CD4-positive, alpha-beta T cell (primary cell): ENCODE results near the gene CABP1. TPM values are rescaled to one million over a fixed set of nuclear protein-coding genes. Genes with fewer than 3 reads are reported as not detected.

Source experiments
- ATAC-seq: fragments of 200-7000 bp; cut with Tn5 transposase; one replicate; pipeline ENCODE4 v1.10.0; 2022; ENCODE audit warnings: mild to moderate bottlenecking; ENCODE audit not compliant: poor library complexity
- CTCF ChIA-PET: fragments of 350-600 bp; sonication (Branson Sonifier 250); formaldehyde crosslinking; loops from one replicate; lab custom pipeline; 2021; ENCODE audit warnings: antibody characterized with exemption, inconsistent platforms; lab: Charles Lee
- POLR2A ChIA-PET: fragments of 350-600 bp; sonication (Branson Sonifier 250); formaldehyde crosslinking; loops from one replicate; lab custom pipeline; 2021; ENCODE audit warnings: antibody characterized with exemption, inconsistent platforms; lab: Charles Lee
- DNase-seq, 14 experiments: peaks; one replicate each; pipeline ENCODE4 v3.0.0-alpha.2; 2013 to 2020; ENCODE audit warnings: mixed read lengths in 2 of 14
- H3K27ac ChIP-seq, 2 donors: one replicate each; pipeline versions ENCODE4 v1.5.1 to v1.7.0; 2013; ENCODE audit warnings: low read length in 2 of 2, low read depth in 1 of 2, mild to moderate bottlenecking in 1 of 2
- H3K27me3 ChIP-seq, 2 experiments: 1 replicate in 1 of 2; 2 replicates in 1 of 2; pipeline versions ENCODE4 v1.6.1 to v1.7.0; 2013; ENCODE audit warnings: low read length in 2 of 2, control low read depth in 1 of 2, mild to moderate bottlenecking in 1 of 2, moderate library complexity in 1 of 2; ENCODE audit not compliant: insufficient read depth in 2 of 2, control insufficient read depth in 1 of 2
- H3K36me3 ChIP-seq: one replicate; pipeline ENCODE4 v1.6.1; 2013; ENCODE audit warnings: low read length, control low read depth; ENCODE audit not compliant: insufficient read depth
- H3K4me1 ChIP-seq: one replicate; pipeline ENCODE4 v1.6.1; 2013; ENCODE audit warnings: low read length, control low read depth; ENCODE audit not compliant: insufficient read depth
- H3K4me3 ChIP-seq: one replicate; pipeline ENCODE4 v1.5.1; 2013; ENCODE audit warnings: mild to moderate bottlenecking, low read length, moderate library complexity
- H3K9me3 ChIP-seq, 2 experiments: 1 replicate in 1 of 2; 2 replicates in 1 of 2; pipeline versions ENCODE4 v1.6.1 to v1.7.0; 2013; ENCODE audit warnings: low read length in 2 of 2, mild to moderate bottlenecking in 2 of 2, control low read depth in 1 of 2, moderate library complexity in 1 of 2; ENCODE audit not compliant: control insufficient read depth in 1 of 2, insufficient read depth in 1 of 2
- H3K27ac Mint-ChIP-seq: one replicate; pipeline ENCODE4 v1.8.0; 2020; ENCODE audit warnings: mixed read lengths
- H3K27me3 Mint-ChIP-seq: one replicate; pipeline ENCODE4 v1.8.0; 2021; ENCODE audit warnings: mixed read lengths
- H3K36me3 Mint-ChIP-seq: one replicate; pipeline ENCODE4 v1.8.0; 2021; ENCODE audit warnings: low read depth, mixed read lengths
- H3K4me1 Mint-ChIP-seq: one replicate; pipeline ENCODE4 v1.8.0; 2021; ENCODE audit warnings: low read depth, mixed read lengths
- H3K4me3 Mint-ChIP-seq: one replicate; pipeline ENCODE4 v1.8.0; 2020; ENCODE audit warnings: mild to moderate bottlenecking, mixed read lengths
- H3K9me3 Mint-ChIP-seq: one replicate; pipeline ENCODE4 v1.8.0; 2020; ENCODE audit warnings: mixed read lengths
- CTCF ChIP-seq: fragments of 200-600 bp; IDR thresholded peaks from one replicate; pipeline ENCODE4 v1.8.0; 2022; ENCODE audit warnings: antibody characterized with exemption, mild to moderate bottlenecking
- intact Hi-C, 2 experiments: fragments of 100-400 bp; cut with DNase I in 1 of 2; cut with micrococcal nuclease in 1 of 2; formaldehyde crosslinking; loops; one replicate each; pipeline versions ENCODE4 v1.15.1 to v1.9.0; 2023 to 2025; cut with DNase I, micrococcal nuclease
- polyA plus RNA-seq, 2 donors: library from polyadenylated mRNA; unstranded; fragments of 120-200 nt; gene quantifications; one replicate each; pipeline ENCODE4 v1.2.1, GENCODE V29; 2013
- total RNA-seq, 174 experiments: library from RNA in 2 of 174; stranded (reverse) in 2 of 174; gene quantifications; one replicate each; pipeline ENCODE4 v1.2.3 and lab custom pipeline; 2021 to 2026

CABP1 gene
- total RNA-seq (under 1 TPM in 1 of 2 experiments, not detected in 1; 0.11 TPM), total RNA-seq (lab: John Stamatoyannopoulos, UW) (0 to 1.1 (median 0) reads per million in 172 experiments)
- 0.08 TPM for polyA plus RNA-seq (2013, experiment 1 of 2)
- 0.03 TPM for polyA plus RNA-seq (2013, experiment 2 of 2)

DNA sequence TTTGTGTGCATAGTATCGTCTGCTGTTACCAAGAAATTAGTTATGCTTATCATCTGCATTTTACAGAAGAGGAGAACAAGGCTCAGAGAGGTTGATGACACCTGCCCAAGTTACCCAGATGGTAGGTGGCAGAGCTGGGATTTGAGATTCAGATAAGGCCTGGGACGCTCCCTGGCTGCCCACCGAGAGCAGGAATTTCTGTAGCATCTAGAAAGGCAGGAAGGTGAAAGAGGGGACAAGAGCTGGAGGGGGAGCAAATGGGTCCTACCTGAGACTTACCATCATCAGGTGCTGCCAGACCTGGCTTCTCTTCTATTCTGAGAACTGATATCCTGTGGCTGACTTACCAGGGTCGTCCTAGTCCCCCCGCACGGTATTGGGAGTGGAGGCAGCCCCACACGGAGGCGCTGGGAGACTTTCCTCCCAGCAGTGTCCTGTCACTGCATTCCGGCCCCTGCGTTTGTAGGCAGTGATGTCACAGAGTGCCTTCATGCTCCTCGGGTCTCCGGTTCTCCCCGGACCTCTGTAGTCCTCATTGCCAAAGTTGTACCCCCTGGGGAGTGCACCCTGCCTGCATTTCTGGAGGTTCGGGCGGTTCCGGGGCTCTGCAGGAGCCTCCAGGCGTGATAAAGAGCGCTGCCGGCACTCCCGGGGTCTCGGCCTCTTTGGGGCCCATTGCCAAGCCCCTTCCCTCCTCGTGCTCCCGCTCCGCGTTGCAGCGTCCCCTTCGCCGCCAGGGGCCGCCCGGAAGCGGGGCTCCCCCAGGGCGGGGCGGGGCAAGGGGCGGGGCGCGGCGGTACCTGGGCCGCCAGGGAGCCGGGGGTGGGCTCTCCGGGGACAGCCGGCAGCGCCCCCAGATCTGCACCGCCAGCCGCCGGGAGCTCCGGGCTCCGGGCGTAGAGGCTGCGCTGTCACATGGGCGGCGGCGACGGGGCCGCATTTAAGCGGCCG lies at the start of gene CABP1:
Gene CABP1, plus strand, starts transcription at position 856 of the 951 bp plus-strand sequence. Its CDS starts 60 bp downstream, at position 916.
- intact Hi-C loops: loop anchor here in 1 of 2 experiments (10.0 kb wide), 1 partner anchor 315 kb away; the partner anchor contains the start of gene PLA2G1B
- DNase-seq: peak; percentile 34 to 83 (median 64)
- Mint-ChIP-seq H3K9me3 (no peaks in the 10 kb centered on the region), H3K36me3 (no peaks in the 10 kb centered on the region), H3K4me3 (peak within 1 kb of the TSS; percentile 84), H3K27me3 (peaks cover 48% of the 10 kb centered on the region), H3K27ac (no peak within 1 kb of the TSS), H3K4me1 (peaks cover 6% of the 10 kb centered on the region)
- peak; percentile 79 for ATAC-seq
- peak within 1 kb of the TSS; percentile 31 for H3K4me3 ChIP-seq
- H3K4me1 ChIP-seq: peaks cover 12% of the 10 kb centered on the region
- peaks cover 0 to 5% of the 10 kb centered on the region in 2 experiments for H3K9me3 ChIP-seq
- peak; percentile 44 for TF ChIP-seq CTCF
- H3K27ac ChIP-seq: no peak within 1 kb of the TSS
- ChIA-PET POLR2A (interaction anchor here (0.8 kb wide), 1 partner anchor 59 kb away, joined by 3 read pairs; the partner anchor contains the start of gene POP5), CTCF (interaction anchor here (1.0 to 1.9 kb wide), 2 partner anchors 9 to 75 kb away, joined by 3 to 7 read pairs; no protein-coding TSS in a partner anchor)
- peaks cover 45 to 46% of the 10 kb centered on the region in 2 experiments for H3K27me3 ChIP-seq
- H3K36me3 ChIP-seq: no peaks in the 10 kb centered on the region

GRCh38 chr12:120590741-120591407 lies 49.6 kb upstream of the CABP1 start:
- Histone ChIP-seq H3K4me3 (no peak overlapping the region), H3K36me3 (no peaks in the 10 kb centered on the region), H3K9me3 (no peaks in the 10 kb centered on the region), H3K27me3 (no peaks in the 10 kb centered on the region), H3K4me1 (no peaks in the 10 kb centered on the region), H3K27ac (no peak overlapping the region)
- no peak for TF ChIP-seq CTCF
- intact Hi-C loops: no loop called here
- H3K9me3 Mint-ChIP-seq: no peaks in the 10 kb centered on the region
- CTCF ChIA-PET: interaction anchor here (0.6 kb wide), 1 partner anchor 818 kb away, joined by 3 read pairs; no protein-coding TSS in a partner anchor
- H3K36me3 Mint-ChIP-seq: no peaks in the 10 kb centered on the region
- POLR2A ChIA-PET: no interaction called here
- DNase-seq: no peak
- no peak for ATAC-seq
- H3K27ac Mint-ChIP-seq: no peak overlapping the region
- H3K27me3 Mint-ChIP-seq: peaks cover 5% of the 10 kb centered on the region
- no peak overlapping the region for H3K4me3 Mint-ChIP-seq
- H3K4me1 Mint-ChIP-seq: no peaks in the 10 kb centered on the region
